Right lobe of liver (tissue), 6 donors: ENCODE data around the gene BICC1. TPM values are rescaled to one million over a fixed set of nuclear protein-coding genes. Genes with fewer than 3 reads are reported as not detected.
A peak's percentile ranks its signal among the peaks of the same experiment; 100 is the strongest.

Experiments
- ATAC-seq, 4 donors: fragments of 200-7000 bp; cut with Tn5 transposase; one replicate each; pipeline ENCODE4 v1.9.1; 2020; ENCODE audit warnings: mild to moderate bottlenecking in 4 of 4, moderate library complexity in 4 of 4
- DNase-seq, 3 donors: peaks; one replicate each; pipeline ENCODE4 v3.0.0-alpha.2; 2020
- H3K27ac ChIP-seq, 3 donors: fragments of 200-600 bp; one replicate each; pipeline ENCODE4 v1.8.0; 2022
- H3K27me3 ChIP-seq, 2 donors: fragments of 200-600 bp; one replicate each; pipeline ENCODE4 v1.8.0; 2022
- H3K36me3 ChIP-seq, 4 donors: fragments of 200-600 bp; sonication (generic) in 1 of 4; one replicate each; pipeline versions ENCODE4 v1.5.1 to v1.8.0; 2017 to 2022; ENCODE audit warnings: control low read depth in 1 of 4
- H3K4me1 ChIP-seq, 4 donors: fragments of 200-600 bp; sonication (generic) in 1 of 4; one replicate each; pipeline versions ENCODE4 v1.5.1 to v1.8.0; 2017 to 2022; ENCODE audit warnings: control low read depth in 1 of 4
- H3K4me3 ChIP-seq, 3 donors: fragments of 200-600 bp; one replicate each; pipeline ENCODE4 v1.8.0; 2022
- H3K9me3 ChIP-seq, 4 donors: fragments of 200-600 bp; sonication (generic) in 1 of 4; one replicate each; pipeline versions ENCODE4 v1.5.1 to v1.8.0; 2017 to 2022; ENCODE audit warnings: control low read depth in 1 of 4
- CTCF ChIP-seq, 4 donors: fragments of 200-600 bp in 3 of 4; fragments of 450-650 bp in 1 of 4; IDR thresholded peaks; one replicate each; pipeline versions ENCODE4 v1.5.1 to v1.8.0; 2016 to 2022; ENCODE audit warnings: antibody characterized with exemption in 4 of 4, mild to moderate bottlenecking in 2 of 4
- POLR2A ChIP-seq: fragments of 450-650 bp; IDR thresholded peaks from one replicate; pipeline ENCODE4 v1.6.1; 2017; ENCODE audit warnings: antibody characterized with exemption, mild to moderate bottlenecking
- WGBS: methylation state at CpG from one replicate; pipeline ENCODE4 v1.1.6; 2018; ENCODE audit warnings: low coverage, low lambda C conversion rate; ENCODE audit not compliant: insufficient coverage; ENCODE audit errors: missing lambda C conversion rate; 5-methylcytosine and 5-hydroxymethylcytosine counted together
- intact Hi-C, 2 donors: fragments of 100-400 bp; cut with DNase I; formaldehyde crosslinking; loops; one replicate each; pipeline versions ENCODE4 v1.11.2 to v1.14.1; 2022
- total RNA-seq, 6 experiments: library from RNA; depleted of rRNA in 2 of 6; stranded (reverse); fragments of >200 nt in 2 of 6; fragmentation: NEBNext Ultra II Directional in 3 of 6; extraction: Animal tissue kit (Norgen Biotek cat#: 25700) in 3 of 6; gene quantifications; one replicate each; pipeline versions ENCODE4 v1.1.0 to v1.2.4, GENCODE V29; 2016 to 2023
- donor health status: DM: no; HTN: yes; CAD: no.
- donor health status: DM: no; HTN: no; CAD: no.
- donor health status: DM: no; HTN: no; CAD: no.
- donor health status: DM: no; HTN: yes; CAD: no.
- donor health status: DM: no; HTN: yes; CAD: no.

BICC1 gene
- total RNA-seq, 6 experiments from 2014 or later = 1.2 to 9.0 (median 2.3) TPM

- Histone ChIP-seq H3K27ac (no peak overlapping the region), H3K36me3 (no peaks in the 10 kb centered on the region), H3K4me1 (peaks cover 0 to 7% (median 0%) of the 10 kb centered on the region in 4 donors), H3K9me3 (no peaks in the 10 kb centered on the region), H3K27me3 (no peaks in the 10 kb centered on the region), H3K4me3 (no peak overlapping the region)
- intact Hi-C loops = no loop called here
- ATAC-seq (no peak), DNase-seq (no peak)
- WGBS = 80% methylated on average over 5 of the region's 5 CpGs
- TF ChIP-seq CTCF (IDR thresholded peaks at IDR 0.05) = no peak
- no peak for TF ChIP-seq POLR2A
These were observed 125.7 kb downstream of the BICC1 start for GRCh38 chr10:58638388-58638787.

DNA sequence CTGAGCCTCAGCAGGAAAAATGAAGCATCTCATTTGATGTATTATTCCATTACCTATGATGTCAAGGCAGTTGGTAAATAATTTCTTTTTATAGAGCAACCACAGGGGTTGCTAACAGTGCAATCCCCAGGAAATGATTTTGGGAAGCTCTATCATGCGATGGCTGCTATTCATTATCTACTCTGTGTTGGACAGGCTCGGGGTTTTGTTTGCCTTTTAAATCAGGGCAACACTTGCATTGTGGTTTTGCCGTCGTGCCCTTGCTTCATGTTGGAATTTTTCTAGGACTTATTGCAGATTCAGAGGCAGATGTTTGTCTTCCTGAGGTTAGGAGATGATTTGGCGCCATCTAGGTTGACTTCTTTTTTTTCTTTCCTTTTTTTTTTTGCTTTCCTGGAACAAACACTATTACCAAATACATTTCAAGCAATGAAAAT, 128.4 kb downstream of the BICC1 start:
- ATAC-seq (peak; percentile 48 to 72 (median 66)), DNase-seq (no peak)
- Histone ChIP-seq H3K27me3 (no peaks in the 10 kb centered on the region), H3K4me3 (no peak overlapping the region), H3K4me1 (peaks cover 0 to 7% (median 0%) of the 10 kb centered on the region in 4 donors), H3K27ac (no peak overlapping the region), H3K36me3 (no peaks in the 10 kb centered on the region), H3K9me3 (no peaks in the 10 kb centered on the region)
- TF ChIP-seq POLR2A = no peak
- TF ChIP-seq CTCF (IDR thresholded peaks at IDR 0.05) = peak; percentile 9 to 42 (median 30)
- 6% methylated on average over 5 of the region's 5 CpGs for WGBS
- intact Hi-C loops = no loop called here

- no peak for TF ChIP-seq POLR2A
- TF ChIP-seq CTCF (IDR thresholded peaks at IDR 0.05) = no peak
- DNase-seq (no peak), ATAC-seq (no peak)
- 14% methylated on average over 2 of the region's 2 CpGs for WGBS
- H3K4me3 ChIP-seq = no peak overlapping the region
- no peaks in the 10 kb centered on the region for H3K36me3 ChIP-seq
- H3K9me3 ChIP-seq = no peaks in the 10 kb centered on the region
- H3K27ac ChIP-seq = no peak overlapping the region
- H3K27me3 ChIP-seq = no peaks in the 10 kb centered on the region
- intact Hi-C loops = no loop called here
- peaks cover 0 to 7% (median 0%) of the 10 kb centered on the region in 4 donors for H3K4me1 ChIP-seq
These were observed 129.0 kb downstream of the BICC1 start for GRCh38 chr10:58641708-58642107.

GRCh38 chr10:58642283-58642682, 129.6 kb downstream of the BICC1 start:
- no peaks in the 10 kb centered on the region for H3K27me3 ChIP-seq
- TF ChIP-seq CTCF (IDR thresholded peaks at IDR 0.05) = no peak
- no peak for TF ChIP-seq POLR2A
- ATAC-seq = no peak
- intact Hi-C loops = no loop called here
- no peak for DNase-seq
- H3K36me3 ChIP-seq = no peaks in the 10 kb centered on the region
- H3K27ac ChIP-seq = no peak overlapping the region
- WGBS = 66% methylated on average over 2 of the region's 3 CpGs
- no peak overlapping the region for H3K4me3 ChIP-seq
- H3K4me1 ChIP-seq = peaks cover 0 to 7% (median 0%) of the 10 kb centered on the region in 4 donors
- no peaks in the 10 kb centered on the region for H3K9me3 ChIP-seq

DNA sequence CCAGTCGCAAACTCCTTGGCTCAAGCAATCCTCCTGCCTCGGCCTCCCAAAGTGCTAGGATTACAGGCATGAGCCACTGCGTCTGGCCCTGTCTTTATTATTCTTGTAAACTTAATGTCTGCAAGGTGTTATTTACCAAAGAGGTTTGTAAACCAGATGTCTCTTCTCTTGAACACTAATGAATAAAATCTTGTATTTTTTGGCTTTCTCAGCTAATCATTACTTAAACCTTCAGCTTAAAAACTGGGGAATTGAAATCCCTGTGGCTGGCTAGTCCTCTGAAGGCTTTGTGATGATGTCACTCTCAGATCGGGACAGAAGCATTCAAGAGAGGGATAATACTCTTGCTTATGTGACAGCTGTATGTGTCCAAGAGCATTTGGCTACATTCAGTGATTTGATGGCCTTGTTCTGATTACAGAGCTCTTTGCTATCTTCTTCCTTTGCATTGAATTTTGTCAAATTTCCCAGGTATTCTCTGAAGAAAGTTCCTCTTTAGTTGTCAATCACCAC, 130.3 kb downstream of the BICC1 start:
- ATAC-seq = no peak
- no peak overlapping the region for H3K27ac ChIP-seq
- no peak overlapping the region for H3K4me3 ChIP-seq
- no peaks in the 10 kb centered on the region for H3K9me3 ChIP-seq
- no peaks in the 10 kb centered on the region for H3K27me3 ChIP-seq
- peaks cover 0 to 7% (median 0%) of the 10 kb centered on the region in 4 donors for H3K4me1 ChIP-seq
- 59% methylated on average over 4 of the region's 4 CpGs for WGBS
- intact Hi-C loops = no loop called here
- H3K36me3 ChIP-seq = no peaks in the 10 kb centered on the region
- no peak for DNase-seq
- TF ChIP-seq CTCF (IDR thresholded peaks at IDR 0.05) (no peak), POLR2A (no peak)
